Stimulated activated CD8-positive, alpha-beta memory T cell treated with anti-CD3 and anti-CD28 coated beads, Interleukin-15, amount 100 ng/mL, for 48 hours (primary cell): ENCODE data around the gene CHAD.

Experiments used
- DNase-seq, 2 donors: peaks; one replicate each; pipeline ENCODE4 v3.0.0-alpha.2; 2020; ENCODE audit warnings: low read depth in 2 of 2

The CHAD gene, protein sequence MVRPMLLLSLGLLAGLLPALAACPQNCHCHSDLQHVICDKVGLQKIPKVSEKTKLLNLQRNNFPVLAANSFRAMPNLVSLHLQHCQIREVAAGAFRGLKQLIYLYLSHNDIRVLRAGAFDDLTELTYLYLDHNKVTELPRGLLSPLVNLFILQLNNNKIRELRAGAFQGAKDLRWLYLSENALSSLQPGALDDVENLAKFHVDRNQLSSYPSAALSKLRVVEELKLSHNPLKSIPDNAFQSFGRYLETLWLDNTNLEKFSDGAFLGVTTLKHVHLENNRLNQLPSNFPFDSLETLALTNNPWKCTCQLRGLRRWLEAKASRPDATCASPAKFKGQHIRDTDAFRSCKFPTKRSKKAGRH

GRCh38 chr17:50468304-50469207 lies at the start of gene CHAD:
TSS of gene CHAD (minus strand) at chr17:50468880. CDS start at chr17:50468813, 67 bp downstream.
- no peak for DNase-seq

DNA sequence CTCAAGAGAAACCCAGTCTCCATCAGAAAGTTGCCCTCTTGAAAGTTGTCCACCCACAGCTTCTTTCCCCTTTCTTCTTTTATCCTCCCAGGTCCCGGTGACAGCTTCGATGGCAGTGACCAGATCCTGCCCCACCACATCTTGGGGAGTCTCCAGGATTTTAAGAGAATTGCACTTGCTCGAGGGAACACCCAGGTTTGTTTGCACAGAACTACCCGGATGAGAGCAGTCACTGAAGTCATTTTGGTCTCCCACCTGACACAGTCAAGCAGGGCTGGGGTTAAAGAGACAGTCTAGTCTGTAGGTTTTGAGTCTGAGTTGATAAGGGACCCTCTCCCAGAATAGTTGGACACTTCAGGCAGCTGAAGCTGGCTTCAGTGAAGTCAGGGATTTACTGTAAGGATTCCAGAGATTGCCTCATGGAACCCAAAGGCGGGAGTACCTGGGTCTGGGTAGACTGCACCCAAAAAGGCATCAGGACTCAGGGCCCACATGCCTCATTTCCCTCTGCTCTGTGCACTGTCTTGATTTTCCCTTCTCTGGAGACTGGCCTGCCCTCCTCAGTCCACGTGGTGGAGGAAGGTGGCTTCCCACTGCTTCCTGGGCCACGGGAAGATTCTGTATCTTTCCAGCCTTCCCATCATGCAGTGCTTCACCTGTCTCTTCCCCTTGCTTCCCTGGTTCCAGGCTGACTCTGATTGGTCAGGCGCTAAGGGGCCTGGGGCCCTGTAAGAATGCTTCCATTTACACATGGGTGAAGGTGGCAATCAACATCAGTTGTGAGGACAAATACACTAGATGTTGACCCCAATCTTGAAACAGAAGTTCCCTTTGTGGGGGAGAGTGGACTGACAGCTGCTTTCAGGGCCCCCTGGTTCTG lies 49.1 kb upstream of the CHAD start:
- DNase-seq: no peak

GRCh38 chr17:50517011-50517410 lies 48.3 kb upstream of the CHAD start:
- DNase-seq: no peak

DNA sequence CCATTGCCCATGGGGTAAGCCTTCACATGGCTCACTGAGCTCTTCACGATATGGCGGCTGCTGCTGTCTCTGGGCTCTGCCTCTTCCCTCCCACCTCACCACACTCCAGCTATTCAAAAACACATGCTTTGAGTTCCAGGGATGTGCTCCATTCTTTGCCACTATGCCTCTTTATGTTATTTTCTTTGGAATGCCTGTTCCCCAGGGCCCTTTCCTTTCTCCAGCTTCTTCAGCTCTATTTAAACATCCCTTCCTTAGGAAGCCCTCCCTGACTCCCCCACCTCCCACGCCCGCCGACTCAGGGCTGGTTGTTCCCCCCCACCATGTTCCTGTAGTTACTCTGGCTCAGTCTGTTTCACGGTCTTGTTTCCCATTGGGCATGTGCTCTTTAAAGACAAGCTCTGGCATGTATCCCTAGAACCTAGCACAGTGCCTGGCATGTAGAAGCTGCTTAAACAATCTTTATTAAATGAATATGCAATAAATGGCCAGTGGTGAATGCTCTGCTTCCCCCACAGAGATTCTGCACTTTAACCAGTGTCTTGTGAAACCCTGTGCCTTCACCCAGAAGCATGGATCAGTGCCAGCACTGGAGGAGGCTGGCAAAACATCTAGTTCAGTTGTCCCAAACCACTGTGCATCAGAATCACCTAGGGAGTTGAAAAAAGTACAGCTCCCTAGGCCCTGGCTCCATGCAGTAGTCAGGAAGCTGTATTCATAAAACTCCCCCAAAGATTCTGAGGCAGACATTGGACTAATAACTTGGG lies 46.4 kb upstream of the CHAD start:
- DNase-seq: no peak

- DNase-seq: no peak
Measured at GRCh38 chr17:50514388-50514787, 45.7 kb upstream of the CHAD start.

- no peak for DNase-seq
Measured at GRCh38 chr17:50513495-50513894, 44.8 kb upstream of the CHAD start.

DNA sequence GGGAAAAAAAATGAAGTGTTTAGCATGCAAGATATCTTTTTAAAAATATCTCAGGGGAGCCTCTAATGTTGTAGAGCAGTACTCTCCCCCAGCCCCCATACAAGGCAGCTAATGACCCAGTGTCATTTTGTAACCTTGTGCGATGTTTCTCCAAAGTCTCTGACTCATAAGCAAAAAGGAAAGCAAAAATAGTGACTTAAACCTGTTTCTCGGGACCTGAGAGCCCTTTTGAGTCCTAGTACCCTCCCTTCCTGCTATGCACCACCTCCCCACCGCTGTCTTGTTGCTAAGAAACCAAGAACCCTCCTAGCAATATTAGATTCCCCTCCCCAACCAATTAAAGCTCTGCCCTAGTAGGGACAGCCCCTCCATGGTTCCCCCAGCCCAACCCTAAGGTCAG lies 42.4 kb upstream of the CHAD start:
- DNase-seq: peak in 1 of 2 donors; percentile 32

DNA sequence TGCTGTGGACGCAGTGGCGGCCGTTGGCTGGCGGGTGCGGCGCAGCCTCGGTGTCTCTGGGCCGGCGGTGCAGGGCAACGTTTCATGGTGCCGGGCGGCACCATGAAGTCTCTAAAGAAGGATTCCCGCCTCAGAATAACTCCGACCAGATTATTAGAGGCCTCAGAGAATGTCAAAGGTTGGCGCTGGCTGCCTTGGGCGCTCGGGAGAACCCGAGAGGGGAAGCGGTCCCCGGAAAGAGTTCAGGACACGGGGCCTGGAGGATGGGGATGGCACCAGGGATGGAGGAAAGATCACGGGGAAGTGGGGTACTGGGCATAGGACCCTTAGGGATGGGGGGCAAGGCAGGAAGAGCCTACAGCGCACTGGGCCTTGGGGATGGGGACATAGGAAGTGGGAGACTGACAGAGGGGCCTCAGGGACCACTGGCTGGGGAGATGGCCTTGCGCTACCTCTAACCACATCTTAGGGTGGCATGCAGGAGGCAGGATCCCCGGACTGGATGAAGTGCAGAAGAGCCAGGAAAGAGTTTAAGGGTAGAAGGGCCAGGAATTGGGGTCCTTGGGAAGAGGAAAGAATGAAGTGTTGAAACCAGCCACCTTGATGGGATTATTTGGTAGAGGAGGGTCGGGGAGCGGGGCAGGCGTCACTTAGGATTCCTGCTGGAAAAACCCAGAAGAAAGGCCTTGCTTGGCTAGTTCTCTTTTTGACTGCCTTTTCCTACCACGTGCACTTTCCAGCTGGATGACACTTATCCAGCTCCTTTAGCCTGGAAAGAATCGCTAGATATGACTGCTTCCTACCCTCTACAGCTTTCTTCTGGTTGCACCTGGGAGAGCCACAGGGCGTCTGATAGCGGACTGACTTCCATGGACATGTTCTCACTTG lies 40.1 kb upstream of the CHAD start:
- no peak for DNase-seq

DNA sequence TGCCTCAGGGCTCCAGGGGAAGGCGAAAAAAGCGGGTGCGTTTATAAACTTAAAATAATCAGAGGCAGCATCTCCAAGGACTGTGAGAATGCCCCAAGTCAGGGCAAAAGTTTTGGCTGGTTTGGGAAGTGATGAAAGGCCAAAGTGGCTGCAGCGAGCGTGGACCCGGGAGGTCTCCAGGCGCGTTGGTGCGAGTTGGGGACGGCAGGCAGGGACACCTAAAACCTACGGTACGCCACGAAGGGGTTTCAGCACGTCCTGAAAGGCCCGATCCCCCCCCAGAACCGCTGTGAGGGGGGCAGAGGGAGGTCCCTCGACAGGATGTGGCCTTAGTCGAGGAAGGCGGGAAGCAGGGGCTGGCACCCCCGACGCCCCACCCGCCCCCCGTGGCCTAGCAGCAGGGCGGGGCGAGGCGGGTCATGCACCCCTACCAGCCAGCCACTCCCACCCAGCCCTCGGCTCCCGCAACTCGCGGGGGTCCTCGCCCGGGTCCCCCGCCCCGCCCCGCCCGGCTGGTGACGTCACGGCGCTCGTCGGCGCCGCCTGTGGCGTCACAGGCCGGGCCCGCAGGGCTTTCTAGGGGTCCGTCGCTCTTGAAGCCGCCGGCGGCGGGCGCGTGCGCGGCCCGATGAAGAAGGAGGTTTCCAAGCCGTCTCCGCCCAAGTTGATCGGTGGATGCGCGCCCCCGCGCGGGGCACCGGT lies 39.3 kb upstream of the CHAD start, which contains the start of gene MYCBPAP:
TSS of gene MYCBPAP (plus strand) at position 569 of the 702 bp plus-strand sequence. CDS start 236 bp downstream, outside the sequence.
- DNase-seq: peak; percentile 45 to 80

DNA sequence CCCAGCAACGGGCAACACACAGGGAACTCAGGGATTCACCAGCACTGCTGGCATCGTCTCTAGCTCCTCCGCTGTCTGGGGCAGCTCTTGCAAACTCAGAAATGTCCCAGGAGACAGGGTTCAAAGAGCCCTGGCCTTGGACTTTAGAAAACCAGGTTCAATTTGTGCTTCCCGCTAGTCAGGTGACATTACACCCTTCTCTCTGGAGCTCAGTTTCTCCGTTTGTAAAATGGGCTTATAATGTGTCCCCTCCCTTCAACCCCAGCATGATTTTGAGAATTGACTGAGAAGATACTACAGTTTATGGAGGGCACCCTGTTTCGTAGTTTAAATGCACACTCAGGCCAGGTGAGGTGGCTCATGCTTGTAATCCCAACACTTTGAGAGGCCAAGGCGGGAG lies 37.6 kb upstream of the CHAD start:
- no peak for DNase-seq

- no peak for DNase-seq
Measured at GRCh38 chr17:50505591-50506130, 37.0 kb upstream of the CHAD start.

DNA sequence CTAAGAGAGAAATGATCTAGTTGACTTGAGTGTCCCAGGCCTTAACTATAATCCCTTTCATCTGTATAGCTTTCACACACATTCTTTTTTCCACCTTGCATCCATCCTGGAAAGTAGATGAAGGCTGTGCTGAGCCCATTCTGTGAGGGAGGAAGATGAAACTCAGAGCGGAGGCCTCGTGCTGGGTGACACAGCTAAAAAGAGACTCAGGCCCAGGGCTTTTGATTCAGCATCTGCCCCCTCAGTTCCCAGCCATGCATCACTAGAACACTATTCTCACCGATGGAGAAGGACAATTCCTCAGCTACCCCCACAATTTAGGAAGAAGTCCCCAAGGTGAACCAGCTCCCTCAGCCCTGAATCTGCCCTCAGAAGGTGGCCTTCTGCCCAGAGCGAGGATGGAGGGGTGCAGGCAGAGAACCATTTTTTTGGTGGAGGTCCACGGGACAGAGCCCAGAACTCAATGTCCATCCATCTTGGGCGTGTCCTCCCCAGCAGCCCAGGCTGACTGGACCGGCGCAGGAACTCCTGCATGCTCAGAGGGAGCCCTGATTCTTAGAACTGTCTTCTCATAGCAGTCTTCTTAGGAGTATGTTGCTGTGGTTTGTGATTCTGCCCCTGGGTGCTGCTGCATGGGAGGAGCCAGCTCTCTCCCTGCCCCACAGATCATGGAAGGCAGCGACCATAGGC lies 33.8 kb upstream of the CHAD start:
- DNase-seq: no peak

DNA sequence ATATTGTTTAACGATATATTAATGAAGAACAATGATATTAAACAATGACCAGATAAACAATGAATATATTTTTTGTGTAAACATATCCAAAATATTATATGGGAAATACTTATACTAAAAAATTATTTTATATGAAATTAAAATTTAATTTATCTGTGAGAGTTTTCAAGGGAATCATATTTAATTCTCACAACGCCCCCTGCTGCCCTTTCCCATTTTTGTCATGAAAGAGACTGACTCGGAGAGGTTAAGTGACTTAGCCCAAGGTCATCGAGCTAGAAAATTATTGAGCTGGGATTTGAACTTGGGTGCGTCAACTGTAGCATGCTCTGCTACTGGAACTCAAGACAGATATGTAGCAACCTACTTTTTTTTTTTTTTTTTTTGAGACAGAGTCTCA lies 32.4 kb upstream of the CHAD start:
- no peak for DNase-seq

DNA sequence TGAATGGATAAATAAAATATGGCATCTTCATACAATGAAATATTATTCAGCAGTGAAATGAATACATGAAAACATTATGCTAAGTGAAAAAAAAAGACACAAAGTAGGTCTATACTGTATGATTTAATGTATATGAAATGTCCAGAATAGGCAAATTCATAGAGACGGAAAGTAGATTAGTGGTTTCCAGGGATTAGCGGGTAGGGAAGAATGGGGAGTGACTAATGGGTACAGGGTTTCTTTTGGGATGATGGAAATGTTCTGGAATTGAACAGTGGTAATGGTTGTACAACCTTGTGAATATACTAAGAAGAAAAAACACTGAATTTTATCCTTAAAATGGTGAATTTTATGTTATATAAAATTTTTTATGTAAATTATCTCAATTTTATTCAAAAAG lies 31.0 kb upstream of the CHAD start:
- no peak for DNase-seq

- DNase-seq: no peak
Measured at GRCh38 chr17:50499270-50499669, 30.6 kb upstream of the CHAD start.

GRCh38 chr17:50498021-50498874 lies 29.6 kb upstream of the CHAD start:
- DNase-seq: no peak

GRCh38 chr17:50495918-50496317 lies 27.2 kb upstream of the CHAD start:
- no peak for DNase-seq
